Fibroblast of lung (primary cell): ENCODE measurements around the gene RELL2. TPM values are rescaled to one million over a fixed set of nuclear protein-coding genes. Genes with fewer than 3 reads are reported as not detected.

Experiments used
- DNase-seq, 2 donors: peaks; one replicate each; pipeline versions ENCODE4 v3.0.0 to v3.0.0-alpha.2; 2010; ENCODE audit warnings: low read depth in 2 of 2
- H2AFZ ChIP-seq: 2 replicates; pipeline ENCODE4 v1.5.1; 2012; ENCODE audit warnings: low read length, control low read depth, inconsistent platforms
- H3K27ac ChIP-seq: 2 replicates; pipeline ENCODE4 v1.5.1; 2011; ENCODE audit warnings: low read length, control low read depth; ENCODE audit not compliant: insufficient read depth
- H3K27me3 ChIP-seq: 2 replicates; pipeline ENCODE4 v1.5.1; 2011; ENCODE audit warnings: mild to moderate bottlenecking, low read length; ENCODE audit not compliant: control insufficient read depth, insufficient read depth
- H3K36me3 ChIP-seq: 2 replicates; pipeline ENCODE4 v1.5.1; 2011; ENCODE audit warnings: low read length; ENCODE audit not compliant: control insufficient read depth, insufficient read depth
- H3K4me1 ChIP-seq: 2 replicates; pipeline ENCODE4 v1.5.1; 2011; ENCODE audit warnings: low read length; ENCODE audit not compliant: control insufficient read depth, insufficient read depth; ENCODE audit errors: extremely low read depth
- H3K4me2 ChIP-seq: 2 replicates; pipeline ENCODE4 v1.5.1; 2011; ENCODE audit warnings: low read length, control low read depth; ENCODE audit not compliant: insufficient read depth; ENCODE audit errors: extremely low read depth
- H3K4me3 ChIP-seq, 4 experiments: fragments of 200-600 bp in 1 of 4; sonication (generic) in 1 of 4; replicated peaks in 1 of 4; 2 replicates each; pipeline ENCODE4 v1.5.1; 2011 to 2016; ENCODE audit warnings: low read length in 4 of 4, low read depth in 3 of 4, mild to moderate bottlenecking in 3 of 4, control low read depth in 2 of 4, inconsistent platforms in 1 of 4, mixed read lengths in 1 of 4; ENCODE audit not compliant: insufficient read depth in 1 of 4; ENCODE audit errors: control extremely low read depth in 1 of 4
- H3K79me2 ChIP-seq: 2 replicates; pipeline ENCODE4 v1.5.1; 2012; ENCODE audit warnings: mild to moderate bottlenecking, low read length, inconsistent platforms; ENCODE audit not compliant: control insufficient read depth, insufficient read depth
- H3K9ac ChIP-seq: 2 replicates; pipeline ENCODE4 v1.5.1; 2011; ENCODE audit warnings: mild to moderate bottlenecking, low read length, control low read depth; ENCODE audit not compliant: insufficient read depth
- H3K9me3 ChIP-seq: 2 replicates; pipeline ENCODE4 v1.5.1; 2012; ENCODE audit warnings: low read depth, low read length; ENCODE audit not compliant: control insufficient read depth, insufficient read depth
- H4K20me1 ChIP-seq: 2 replicates; pipeline ENCODE4 v1.5.1; 2011; ENCODE audit warnings: low read length; ENCODE audit not compliant: control insufficient read depth, insufficient read depth; ENCODE audit errors: extremely low read depth
- CTCF ChIP-seq, 2 donors: IDR thresholded peaks in 1 of 2; conservative IDR thresholded peaks in 1 of 2; 1 replicate in 1 of 2; 2 replicates in 1 of 2; pipeline ENCODE4 v1.5.1; 2011 to 2012; ENCODE audit warnings: low read length in 2 of 2, control low read depth in 1 of 2, inconsistent platforms in 1 of 2, low read depth in 1 of 2, mild to moderate bottlenecking in 1 of 2
- EZH2 ChIP-seq: IDR thresholded peaks from 2 replicates; pipeline ENCODE4 v1.5.1; 2012; ENCODE audit warnings: low read length, control low read depth, mild to moderate bottlenecking; ENCODE audit errors: missing control alignments
- polyA plus RNA-seq, 2 donors: library from polyadenylated mRNA; depleted of rRNA in 1 of 2; stranded (reverse) in 1 of 2; unstranded in 1 of 2; fragments of >200 nt; gene quantifications; 2 replicates each; pipeline ENCODE4 v1.2.1, GENCODE V29; 2011 to 2012; ENCODE audit warnings: missing spikeins in 1 of 2
- total RNA-seq: library from RNA; depleted of rRNA; stranded (reverse); fragments of >200 nt; gene quantifications from 2 replicates; pipeline ENCODE4 v1.2.1, GENCODE V29; 2014

RELL2 gene
- total and polyA plus RNA-seq, 2 donors (not counting 1 experiment from before 2014, with no cell fraction given): 3.0 to 3.7 TPM

GRCh38 chr5:141597394-141597793 is 39.4 kb upstream of the RELL2 start:
- DNase-seq: no peak
- Histone ChIP-seq H3K27me3 (no peaks in the 10 kb centered on the region), H3K27ac (no peak overlapping the region), H3K79me2 (peaks cover 27% of the 10 kb centered on the region), H3K36me3 (no peaks in the 10 kb centered on the region), H2AFZ (no peak overlapping the region), H3K9ac (no peak overlapping the region), H4K20me1 (no peaks in the 10 kb centered on the region), H3K4me3 (no peak overlapping the region), H3K4me1 (no peaks in the 10 kb centered on the region), H3K9me3 (no peaks in the 10 kb centered on the region), H3K4me2 (no peak overlapping the region)
- no peak for TF ChIP-seq CTCF (conservative IDR thresholded peaks at IDR 0.05 in 1 of 2, IDR thresholded peaks at IDR 0.05 in 1 of 2; ENCODE audit: low read depth in 1 of 2, low read length in 2 of 2)
- no peak for TF ChIP-seq EZH2

GRCh38 chr5:141597814-141598213 is 39.0 kb upstream of the RELL2 start:
- H3K4me2 ChIP-seq: no peak overlapping the region
- no peak for DNase-seq
- no peaks in the 10 kb centered on the region for H3K4me1 ChIP-seq
- no peaks in the 10 kb centered on the region for H3K9me3 ChIP-seq
- TF ChIP-seq CTCF (conservative IDR thresholded peaks at IDR 0.05 in 1 of 2, IDR thresholded peaks at IDR 0.05 in 1 of 2; ENCODE audit: low read depth in 1 of 2, low read length in 2 of 2): no peak
- no peak for TF ChIP-seq EZH2
- H3K79me2 ChIP-seq: peaks cover 32% of the 10 kb centered on the region
- no peak overlapping the region for H3K27ac ChIP-seq
- H2AFZ ChIP-seq: no peak overlapping the region
- H3K4me3 ChIP-seq: no peak overlapping the region
- no peaks in the 10 kb centered on the region for H4K20me1 ChIP-seq
- H3K36me3 ChIP-seq: no peaks in the 10 kb centered on the region
- no peak overlapping the region for H3K9ac ChIP-seq
- H3K27me3 ChIP-seq: no peaks in the 10 kb centered on the region

- no peak for TF ChIP-seq CTCF (conservative IDR thresholded peaks at IDR 0.05 in 1 of 2, IDR thresholded peaks at IDR 0.05 in 1 of 2; ENCODE audit: low read depth in 1 of 2, low read length in 2 of 2)
- TF ChIP-seq EZH2: no peak
- Histone ChIP-seq H3K27me3 (no peaks in the 10 kb centered on the region), H2AFZ (no peak overlapping the region), H3K9me3 (no peaks in the 10 kb centered on the region), H3K4me1 (no peaks in the 10 kb centered on the region), H3K9ac (no peak overlapping the region), H4K20me1 (no peaks in the 10 kb centered on the region), H3K79me2 (peaks cover 39% of the 10 kb centered on the region), H3K36me3 (no peaks in the 10 kb centered on the region), H3K27ac (no peak overlapping the region), H3K4me2 (no peak overlapping the region), H3K4me3 (no peak overlapping the region)
- DNase-seq: peak; percentile 27 to 66
These were observed 38.1 kb upstream of the RELL2 start for GRCh38 chr5:141598391-141599345.
